Chondrocyte (in vitro differentiated cells): ENCODE data around the gene TET2. TPM values are rescaled to one million over a fixed set of nuclear protein-coding genes. Genes with fewer than 3 reads are reported as not detected.
A peak's percentile ranks its signal among the peaks of the same experiment; 100 is the strongest.

Experiments
- DNase-seq: peaks from one replicate; pipeline ENCODE4 v3.0.0; 2021; ENCODE audit warnings: mixed read lengths, low spot score
- H3K27ac Mint-ChIP-seq: one replicate; pipeline ENCODE4 v1.8.0; 2021; ENCODE audit warnings: mild to moderate bottlenecking, moderate library complexity, mixed read lengths; ENCODE audit not compliant: unreplicated experiment
- H3K27me3 Mint-ChIP-seq: 2 replicates; pipeline ENCODE4 v1.8.0; 2021; ENCODE audit warnings: low read depth, mixed read lengths
- H3K36me3 Mint-ChIP-seq: 2 replicates; pipeline ENCODE4 v1.8.0; 2021; ENCODE audit warnings: low read depth, mixed read lengths
- H3K4me1 Mint-ChIP-seq: 2 replicates; pipeline ENCODE4 v1.8.0; 2021; ENCODE audit warnings: low read depth, mild to moderate bottlenecking, mixed read lengths
- H3K4me3 Mint-ChIP-seq: one replicate; pipeline ENCODE4 v1.8.0; 2021; ENCODE audit warnings: mild to moderate bottlenecking, moderate library complexity, mixed read lengths; ENCODE audit not compliant: unreplicated experiment
- H3K9me3 Mint-ChIP-seq: 2 replicates; pipeline ENCODE4 v1.8.0; 2021; ENCODE audit warnings: low read depth, mixed read lengths
- CTCF ChIP-seq: fragments of 200-600 bp; sonication (generic); IDR thresholded peaks from 2 replicates; pipeline ENCODE4 v1.5.0; 2021; ENCODE audit warnings: antibody characterized with exemption, mild to moderate bottlenecking, moderate library complexity
- total RNA-seq: library from RNA; stranded (reverse); gene quantifications from 3 replicates; pipeline ENCODE4 v1.2.1, GENCODE V29; 2021

TET2 gene
- total RNA-seq, 1 donor from 2014 or later, result 19.6 TPM

DNA sequence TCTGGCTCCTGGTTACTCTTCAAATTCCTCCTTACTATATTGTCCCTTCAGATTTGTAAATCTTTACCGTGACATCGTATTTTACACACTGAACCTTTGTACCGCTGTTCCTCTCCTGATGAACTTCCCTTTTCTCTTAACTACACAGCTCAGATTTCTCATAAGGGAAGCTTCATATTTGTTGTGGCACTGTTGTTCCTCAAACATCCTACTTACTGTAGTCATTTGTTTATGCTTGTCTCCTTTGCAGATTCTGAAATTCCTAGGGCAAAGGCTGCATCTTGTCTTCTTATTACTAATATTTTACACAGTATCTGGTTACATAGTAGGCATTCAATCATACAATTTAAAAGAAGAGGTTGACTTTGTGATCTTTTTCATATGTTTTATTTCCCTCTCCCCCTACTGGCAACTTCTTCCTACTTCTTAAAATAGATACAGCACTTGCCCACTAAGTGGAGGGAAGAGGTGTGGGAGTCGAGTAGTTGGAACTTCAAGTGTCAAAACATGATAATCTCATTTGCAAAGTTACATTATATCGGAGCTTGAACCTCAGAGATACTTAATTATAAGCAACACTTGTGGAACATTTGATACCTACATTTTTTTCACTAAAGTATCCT, 50.0 kb downstream of the TET2 start:
- no peaks in the 10 kb centered on the region for H3K27me3 Mint-ChIP-seq
- peak overlapping the region; percentile 11 for H3K27ac Mint-ChIP-seq
- peaks cover 73% of the 10 kb centered on the region for H3K4me1 Mint-ChIP-seq
- H3K4me3 Mint-ChIP-seq, result no peak overlapping the region
- TF ChIP-seq CTCF, result peak; percentile 70
- no peak for DNase-seq
- no peaks in the 10 kb centered on the region for H3K9me3 Mint-ChIP-seq
- peaks cover 6% of the 10 kb centered on the region for H3K36me3 Mint-ChIP-seq

- Mint-ChIP-seq H3K36me3 (peaks cover 6% of the 10 kb centered on the region), H3K9me3 (no peaks in the 10 kb centered on the region), H3K4me1 (peaks cover 67% of the 10 kb centered on the region), H3K27ac (peak overlapping the region; percentile 74), H3K27me3 (no peaks in the 10 kb centered on the region), H3K4me3 (no peak overlapping the region)
- no peak for DNase-seq
- no peak for TF ChIP-seq CTCF
Measured at GRCh38 chr4:105197777-105198176, 51.1 kb downstream of the TET2 start.

DNA sequence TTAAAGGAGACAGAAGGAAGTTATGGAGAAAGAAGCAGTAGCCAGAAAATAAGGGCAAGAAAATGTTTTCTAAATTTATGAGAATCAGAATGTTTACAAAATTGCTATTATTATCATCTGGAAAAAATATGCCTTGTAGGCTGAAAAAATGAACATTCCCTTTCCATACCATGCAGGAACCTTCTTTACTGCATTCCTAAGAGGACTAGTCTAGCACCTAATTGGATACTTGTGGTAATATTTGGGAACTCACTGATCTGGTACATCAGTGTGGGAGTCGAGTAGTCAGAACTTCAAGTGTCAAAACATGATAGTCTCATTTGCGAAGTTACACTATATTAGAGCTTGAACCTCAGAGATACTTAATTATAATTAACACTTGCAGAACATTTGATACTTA, 51.9 kb downstream of the TET2 start:
- Mint-ChIP-seq H3K36me3 (peaks cover 6% of the 10 kb centered on the region), H3K9me3 (no peaks in the 10 kb centered on the region), H3K27me3 (no peaks in the 10 kb centered on the region), H3K4me1 (peaks cover 64% of the 10 kb centered on the region), H3K4me3 (no peak overlapping the region), H3K27ac (peak overlapping the region; percentile 32)
- no peak for DNase-seq
- TF ChIP-seq CTCF, result no peak

- peaks cover 14% of the 10 kb centered on the region for H3K4me1 Mint-ChIP-seq
- no peaks in the 10 kb centered on the region for H3K27me3 Mint-ChIP-seq
- no peaks in the 10 kb centered on the region for H3K9me3 Mint-ChIP-seq
- no peak for TF ChIP-seq CTCF
- no peak for DNase-seq
- H3K27ac Mint-ChIP-seq, result no peak overlapping the region
- H3K36me3 Mint-ChIP-seq, result peaks cover 3% of the 10 kb centered on the region
- H3K4me3 Mint-ChIP-seq, result no peak overlapping the region
Measured at GRCh38 chr4:105206214-105206613, 59.5 kb downstream of the TET2 start.

DNA sequence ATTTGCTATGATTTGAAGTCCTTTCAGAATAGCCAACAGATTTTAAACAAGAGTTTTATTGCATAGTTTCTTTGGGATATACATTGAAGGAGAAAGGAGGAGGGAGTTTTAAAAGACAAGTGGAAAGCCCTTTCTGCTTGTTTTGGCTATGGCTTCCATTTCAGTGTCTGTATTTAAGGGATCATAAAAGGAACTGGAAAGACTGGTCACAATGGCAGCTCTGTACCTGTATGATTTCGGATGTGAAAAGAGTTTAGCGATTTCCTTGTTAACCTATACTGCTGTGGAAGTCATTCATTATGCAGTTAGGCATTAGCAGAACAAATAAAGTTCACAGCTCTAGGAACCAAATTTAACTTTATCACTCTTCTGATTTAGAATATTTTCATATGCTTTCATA, 60.7 kb downstream of the TET2 start:
- H3K4me1 Mint-ChIP-seq, result peaks cover 12% of the 10 kb centered on the region
- H3K27me3 Mint-ChIP-seq, result no peaks in the 10 kb centered on the region
- H3K4me3 Mint-ChIP-seq, result no peak overlapping the region
- no peaks in the 10 kb centered on the region for H3K9me3 Mint-ChIP-seq
- H3K36me3 Mint-ChIP-seq, result peaks cover 3% of the 10 kb centered on the region
- TF ChIP-seq CTCF, result no peak
- H3K27ac Mint-ChIP-seq, result no peak overlapping the region
- no peak for DNase-seq
